Femur (tissue), 1 donor: ENCODE data around the gene GSTM1.

Experiments
- DNase-seq: peaks from one replicate; pipeline ENCODE4 v3.0.0-alpha.2; 2017

Gene GSTM1

DNA sequence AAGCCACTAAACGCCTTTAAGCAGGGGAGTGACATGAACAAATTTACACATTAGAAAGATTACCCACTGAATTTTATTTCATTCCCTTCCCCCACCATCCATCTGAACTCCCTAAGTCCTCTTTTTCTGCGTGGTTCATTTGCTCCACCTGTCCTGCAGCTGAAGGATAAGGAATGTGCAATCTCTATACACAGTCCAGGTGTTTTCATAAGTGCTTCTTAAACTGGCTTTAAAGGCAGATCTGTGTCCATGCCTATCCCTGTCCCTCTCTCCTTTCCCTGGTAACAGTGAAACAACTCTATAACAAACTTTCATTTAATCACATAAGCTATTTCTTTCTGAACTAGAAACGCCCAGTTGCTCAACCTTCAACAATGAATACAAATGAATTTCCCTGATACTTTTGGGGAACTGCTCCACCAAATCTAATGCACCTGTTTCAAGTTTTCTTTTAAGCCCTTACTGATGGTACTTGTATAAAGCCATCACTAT, 44.8 kb downstream of the GSTM1 start:
- DNase-seq, result no peak

DNA sequence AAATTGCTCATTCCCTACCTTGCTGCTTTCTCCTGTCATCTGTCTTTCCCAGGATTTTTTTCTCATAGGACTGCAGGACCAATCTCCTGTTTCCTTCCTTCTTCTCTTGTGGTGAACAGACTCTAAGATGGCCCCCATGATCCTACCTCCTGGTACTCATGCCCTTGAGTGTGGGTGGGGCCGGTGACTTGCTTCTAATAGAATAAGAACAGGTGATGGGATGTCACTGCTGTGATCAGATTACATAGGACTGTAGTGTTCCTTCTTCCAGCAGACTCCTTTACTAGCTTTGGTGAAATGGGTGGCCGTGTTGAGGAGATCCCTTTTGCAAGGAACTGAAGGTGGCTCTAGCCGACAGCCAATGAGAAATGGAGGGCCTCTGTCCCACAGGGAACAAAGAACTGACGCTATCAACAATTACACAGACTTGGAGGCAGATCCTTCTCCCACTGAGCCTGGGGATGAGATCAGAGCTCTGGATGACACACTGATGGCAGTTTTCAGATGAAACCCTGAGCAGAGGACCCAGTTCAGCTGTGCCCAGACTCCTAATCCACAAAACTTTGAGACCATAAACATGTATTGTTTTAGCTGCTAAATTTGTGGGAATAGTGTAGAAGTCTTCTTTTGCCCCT, 45.7 kb downstream of the GSTM1 start:
- no peak for DNase-seq

DNA sequence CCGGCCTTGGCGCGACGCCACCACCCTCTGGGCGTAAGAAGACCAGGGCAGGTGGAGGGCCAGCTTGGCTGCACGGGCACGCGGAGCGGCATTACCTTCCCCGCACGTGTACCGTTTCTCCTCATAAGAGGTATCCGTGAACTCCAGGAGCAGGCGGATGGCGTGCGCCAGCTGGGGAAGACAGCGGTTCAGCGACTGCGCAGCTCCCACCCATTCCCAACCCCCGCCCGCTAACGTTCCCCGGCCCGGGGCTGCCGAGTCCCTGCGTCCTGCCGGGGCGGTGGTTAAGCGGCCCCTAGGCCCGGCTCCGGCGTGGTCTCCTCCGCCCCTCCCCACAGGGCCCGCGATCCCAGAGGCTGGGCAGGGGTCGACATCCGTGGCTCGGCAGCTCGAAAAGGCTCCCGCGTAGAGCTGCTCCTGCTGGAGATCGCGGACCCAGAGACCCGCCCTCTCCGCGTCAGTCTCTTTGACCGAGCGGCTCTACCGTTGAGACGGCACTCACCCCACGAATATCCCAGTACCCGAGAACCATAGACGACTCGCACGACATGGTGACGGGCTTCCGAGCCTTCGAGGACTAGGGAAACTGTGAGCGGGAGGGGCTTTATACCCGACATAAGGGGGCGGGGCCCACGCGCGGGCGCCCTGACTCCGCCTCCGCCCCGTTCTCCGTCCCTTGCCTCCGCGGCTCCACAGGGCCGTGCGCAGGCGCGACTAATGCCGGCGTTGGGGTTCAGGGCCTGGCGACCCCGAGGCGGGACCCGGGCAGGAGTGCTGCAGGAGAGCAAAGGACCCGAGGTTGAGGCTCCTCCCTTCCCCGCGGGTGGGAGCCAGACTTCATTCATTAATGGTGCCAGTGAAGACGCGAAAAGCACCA, 52.4 kb downstream of the GSTM1 start:
- peak; percentile 86 for DNase-seq

DNA sequence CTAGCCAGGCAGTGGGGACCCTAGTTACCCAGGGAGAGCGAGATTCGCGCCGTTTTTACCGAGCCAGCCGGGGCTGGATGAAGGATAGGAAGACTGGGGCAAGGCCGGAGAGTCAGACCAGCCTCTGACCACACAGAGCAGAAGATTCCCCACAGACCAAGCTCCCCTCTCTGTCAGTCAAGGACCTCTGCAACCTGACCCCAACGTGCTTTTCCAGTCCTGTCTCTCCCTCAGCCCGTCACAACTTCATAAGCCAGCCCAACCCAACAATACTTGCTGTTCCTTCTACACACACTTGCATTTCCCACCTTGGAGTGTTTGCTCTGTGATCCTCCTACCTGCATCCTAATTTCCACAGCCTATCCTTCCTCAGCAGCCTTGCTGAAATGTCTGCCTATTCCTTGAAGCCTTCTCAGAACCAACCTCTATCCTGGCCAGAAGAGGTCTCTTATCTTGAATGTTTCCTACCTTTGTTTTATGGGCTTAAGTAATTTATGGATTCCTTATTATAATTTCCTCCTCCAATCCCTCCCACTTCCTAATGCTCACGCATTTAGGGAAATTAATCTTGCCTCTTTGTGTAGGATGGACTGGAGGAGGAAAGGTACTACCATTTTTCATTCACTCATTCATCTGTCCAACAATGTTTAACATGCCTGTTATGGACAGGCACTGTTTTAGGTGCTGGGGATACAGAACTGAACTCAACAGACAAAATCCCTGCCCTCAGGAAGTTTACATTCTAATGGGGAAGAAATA, 53.2 kb downstream of the GSTM1 start, which contains the start of gene GSTM3:
TSS of gene GSTM3 (minus strand) at position 424 of the 759 bp plus-strand sequence. CDS start 751 bp downstream, outside the sequence.
- no peak for DNase-seq
